COLO829 (cell line): ENCODE measurements around the gene ZNF525.
A peak's percentile ranks its signal among the peaks of the same experiment; 100 is the strongest.
"Not testable (repeated sequence)": the region's sequence is repeated elsewhere in the genome, so short reads cannot be mapped to it uniquely, and the experiment has no call there.

ENCODE experiments used
- DNase-seq: peaks from one replicate; pipeline ENCODE4 v3.0.0; 2012; ENCODE audit warnings: low spot score

Gene ZNF525

GRCh38 chr19:53365134-53365898 lies at the start of gene ZNF525:
ZNF525 (plus strand) TSS chr19:53365705; CDS start chr19:53372282, 6,577 bp downstream.
- peak; percentile 59 for DNase-seq

DNA sequence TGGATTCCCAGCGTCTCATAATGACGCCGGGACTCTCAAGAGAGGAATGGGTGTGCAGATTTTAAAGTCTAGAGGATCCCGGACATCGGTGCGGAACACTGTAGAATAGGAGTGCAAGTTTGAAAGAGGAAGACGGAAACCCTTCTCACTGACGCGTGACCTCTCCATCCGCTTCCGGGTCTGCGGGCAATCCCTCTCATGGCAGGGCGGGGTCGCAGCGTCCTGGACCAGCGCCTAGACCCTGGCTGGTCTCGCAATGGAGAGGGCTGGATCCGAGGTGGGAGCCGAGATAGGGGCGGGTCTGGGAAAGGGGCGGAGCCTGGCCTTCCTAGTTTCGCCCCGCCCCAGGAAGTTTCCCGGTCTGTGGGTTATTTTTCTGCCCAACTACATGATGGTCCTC lies 36.5 kb upstream of the ZNF525 start:
- DNase-seq, result peak; percentile 11

DNA sequence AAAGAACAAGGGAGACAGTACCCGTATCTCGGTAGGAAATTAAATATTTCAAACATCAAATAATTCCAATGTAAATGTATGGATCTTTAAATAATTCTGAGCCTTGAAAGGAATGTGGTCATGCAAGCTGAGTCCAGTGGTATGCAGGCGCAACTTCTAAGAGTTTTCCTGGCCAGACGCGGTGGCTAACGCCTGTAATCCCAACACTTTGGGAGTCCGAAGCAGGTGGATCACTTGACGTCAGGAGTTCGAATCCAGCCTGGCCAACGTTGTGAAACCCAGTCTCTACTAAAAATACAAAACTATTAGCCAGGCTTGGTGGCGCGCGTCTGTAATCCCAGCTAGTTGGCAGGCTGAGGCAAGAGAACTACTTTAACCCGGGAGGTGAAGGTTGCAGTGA lies 33.0 kb upstream of the ZNF525 start:
- DNase-seq, result no peak

DNA sequence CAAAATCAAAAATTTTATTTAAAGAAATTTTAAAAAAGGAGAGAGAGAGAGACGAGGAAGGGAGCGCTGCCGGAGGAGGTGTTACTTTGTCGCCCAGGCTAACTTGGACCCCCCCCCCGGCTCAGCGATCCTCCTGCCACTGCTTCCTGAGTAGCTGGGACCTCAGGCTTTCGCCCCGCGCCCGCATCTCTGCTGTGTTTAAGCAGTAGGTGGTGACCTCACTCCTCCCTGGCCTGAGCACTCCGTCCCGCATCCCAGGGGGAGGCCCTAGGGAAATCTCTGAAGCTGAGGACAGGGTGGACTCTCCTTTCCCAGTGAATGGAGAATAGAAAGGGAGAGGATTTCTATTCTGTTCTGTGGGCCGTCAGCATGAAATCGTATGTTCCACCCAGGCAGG lies 32.4 kb upstream of the ZNF525 start:
- DNase-seq, result no peak

DNA sequence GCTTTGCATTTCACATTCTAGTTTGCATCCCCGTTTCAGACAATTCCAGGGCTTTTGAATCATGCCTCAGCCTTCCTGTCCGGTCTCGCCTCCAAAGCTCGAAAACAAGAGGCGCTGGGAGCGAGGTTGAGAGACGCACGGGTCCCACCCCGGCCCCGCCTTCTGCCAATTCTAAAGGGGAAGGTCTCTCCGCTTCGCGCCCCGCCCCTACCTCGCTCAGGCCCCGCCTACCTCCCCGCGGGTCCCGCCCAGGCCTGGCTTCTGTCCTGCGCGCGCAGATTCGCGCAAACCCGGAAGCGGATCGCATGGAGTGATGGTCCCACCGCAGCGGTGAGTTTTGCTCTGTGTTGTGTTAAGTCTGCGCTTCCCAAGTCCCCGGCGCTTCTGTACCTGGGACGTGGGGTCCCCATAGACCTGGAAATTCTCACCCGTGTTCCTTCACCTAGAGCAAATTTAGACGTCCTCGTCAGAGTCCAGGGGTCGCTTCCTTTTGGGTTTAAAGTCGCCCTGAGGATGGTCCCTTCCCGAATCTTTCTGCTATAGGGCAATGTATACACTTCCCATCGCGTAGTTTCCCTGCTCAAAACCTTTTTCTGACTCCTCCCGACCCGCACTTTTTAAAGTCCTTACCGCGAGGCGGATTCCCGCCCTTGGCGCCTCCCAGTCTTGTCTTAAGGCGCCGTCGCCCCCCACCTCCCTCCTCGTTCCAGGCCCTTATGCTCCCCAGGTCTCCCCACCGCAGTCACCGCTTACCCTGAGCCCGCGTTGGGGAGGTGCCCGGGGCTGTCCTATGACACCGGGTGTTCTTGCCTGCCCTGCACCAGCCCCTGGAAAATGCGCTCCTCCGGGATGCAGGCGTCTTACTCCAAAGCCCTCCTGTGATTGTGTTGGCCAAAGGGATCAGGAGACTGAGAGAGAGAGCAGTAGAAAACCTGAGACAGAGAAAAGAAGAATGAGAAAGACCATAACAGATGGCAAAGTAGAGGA lies 31.7 kb upstream of the ZNF525 start, which contains the start of gene ZNF845:
ZNF845 (plus strand) TSS at position 287 of the 987 bp plus-strand sequence. CDS start 7,559 bp downstream, outside the sequence.
- DNase-seq, result peak; percentile 88

- DNase-seq, result not testable (repeated sequence)
Measured at GRCh38 chr19:53344403-53344802, 21.1 kb upstream of the ZNF525 start.

DNA sequence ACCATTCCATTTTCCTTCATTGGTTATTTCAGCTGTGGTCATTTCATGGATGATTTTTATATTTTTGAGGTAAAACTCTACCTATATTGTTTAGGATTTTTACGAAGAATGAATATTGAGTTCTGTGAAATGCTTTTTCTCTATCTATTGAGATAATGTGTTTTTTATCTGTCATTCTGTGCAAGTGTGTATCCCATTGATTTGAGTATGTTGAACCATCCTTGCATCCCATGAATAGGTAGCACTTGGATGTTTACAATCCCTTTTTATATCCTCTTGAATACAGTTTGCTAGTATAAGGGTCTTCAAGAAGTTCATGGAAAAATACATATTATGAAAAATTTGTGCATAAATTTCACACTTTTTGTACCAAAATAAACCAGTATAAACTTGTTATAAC lies 9.8 kb upstream of the ZNF525 start:
- DNase-seq, result no peak

DNA sequence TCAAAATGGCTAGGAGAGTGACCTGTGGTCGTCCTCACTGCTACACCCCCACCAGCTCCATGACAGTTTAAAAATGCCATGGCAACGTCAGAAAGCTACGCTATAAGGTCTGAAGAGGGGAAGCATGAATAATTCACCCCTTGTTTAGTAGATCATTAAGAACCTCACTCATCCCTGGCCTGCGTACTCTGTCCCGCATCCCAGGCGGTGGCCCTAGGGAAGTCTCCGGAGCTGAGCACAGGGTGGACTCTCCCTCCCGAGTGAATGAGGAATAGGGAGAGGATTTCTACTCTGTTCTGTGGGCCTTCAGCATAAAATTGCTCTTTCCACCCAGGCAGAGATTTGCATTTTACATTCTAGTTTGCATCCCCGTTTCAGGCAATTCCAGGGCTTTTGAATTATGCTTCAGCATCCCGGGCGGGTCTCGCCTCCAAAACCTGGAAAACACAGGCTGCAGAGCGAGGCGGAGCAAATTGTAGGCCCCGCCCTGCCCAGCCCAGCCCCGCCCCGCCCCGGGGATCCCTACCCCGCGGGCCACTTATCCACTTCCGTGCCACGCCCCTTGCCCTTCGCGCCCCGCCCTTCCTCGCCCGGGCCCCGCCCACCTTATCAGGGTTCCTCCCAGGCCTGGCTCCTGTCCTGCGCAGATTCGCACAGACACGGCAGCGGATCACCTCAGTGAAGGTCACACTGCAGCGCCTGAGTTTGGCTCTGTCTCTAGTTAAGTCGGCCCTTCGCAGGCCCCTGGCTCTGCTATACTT lies 7.5 kb upstream of the ZNF525 start:
- no peak for DNase-seq

GRCh38 chr19:53360056-53360455 lies 5.4 kb upstream of the ZNF525 start:
- DNase-seq, result not testable (repeated sequence)

GRCh38 chr19:53365899-53366493 lies 491 bp downstream of the ZNF525 start:
- no peak for DNase-seq

DNA sequence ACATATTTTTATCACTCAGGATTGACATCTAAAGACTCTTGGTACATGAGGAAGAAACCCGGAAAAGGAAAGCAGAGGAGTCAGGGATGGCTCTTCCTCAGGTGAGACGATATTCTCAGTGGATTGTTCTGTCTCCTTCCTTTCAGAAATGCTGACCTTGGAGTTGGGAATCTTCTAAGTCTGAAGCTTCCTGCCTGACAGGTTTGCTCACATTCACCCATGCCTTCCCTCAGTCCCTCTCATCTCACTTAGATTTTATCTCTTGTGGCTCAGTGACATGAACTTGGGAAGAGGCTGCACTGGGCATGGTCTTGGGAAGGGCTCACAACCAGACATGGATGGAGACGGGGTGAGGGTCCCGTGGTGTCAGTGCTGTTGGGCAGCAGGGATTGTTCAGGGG lies 6.7 kb downstream of the ZNF525 start:
- DNase-seq, result no peak

- no peak for DNase-seq
Measured at GRCh38 chr19:53374288-53374687, 8.8 kb downstream of the ZNF525 start.

- DNase-seq, result no peak
Measured at GRCh38 chr19:53374743-53375142, 9.2 kb downstream of the ZNF525 start.

DNA sequence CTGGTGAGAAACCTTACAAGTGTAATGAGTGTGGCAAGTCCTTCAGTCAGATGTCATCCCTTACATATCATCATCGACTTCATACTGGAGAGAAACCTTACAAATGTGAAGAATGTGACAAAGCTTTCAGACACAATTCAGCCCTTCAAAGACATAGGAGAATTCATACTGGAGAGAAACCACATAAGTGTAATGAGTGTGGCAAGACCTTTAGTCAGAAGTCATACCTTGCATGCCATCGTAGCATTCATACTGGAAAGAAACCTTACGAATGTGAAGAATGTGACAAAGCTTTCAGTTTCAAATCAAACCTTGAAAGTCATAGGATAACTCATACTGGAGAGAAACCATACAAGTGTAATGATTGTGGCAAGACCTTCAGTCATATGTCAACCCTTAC lies 15.9 kb downstream of the ZNF525 start:
- no peak for DNase-seq

GRCh38 chr19:53388168-53388567 lies 22.7 kb downstream of the ZNF525 start:
- no peak for DNase-seq

DNA sequence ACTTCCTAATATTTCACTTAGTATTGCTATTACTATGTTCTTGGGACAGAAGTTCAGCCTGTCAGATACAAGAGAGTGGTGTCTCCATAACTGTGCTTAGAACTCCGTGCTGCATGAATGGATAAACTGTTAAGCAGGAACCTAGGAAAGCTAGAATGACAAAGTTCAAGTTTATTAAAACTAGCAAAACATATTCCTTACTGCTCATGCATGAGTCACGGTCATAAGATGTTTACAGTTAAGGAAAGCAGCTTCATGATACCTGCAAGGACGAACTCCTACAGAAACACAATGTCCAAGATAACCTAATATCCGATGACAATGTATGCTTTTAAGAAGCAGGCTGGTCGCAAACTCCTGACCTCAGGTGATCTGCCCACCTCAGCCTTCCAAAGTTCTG lies 23.4 kb downstream of the ZNF525 start:
- no peak for DNase-seq

DNA sequence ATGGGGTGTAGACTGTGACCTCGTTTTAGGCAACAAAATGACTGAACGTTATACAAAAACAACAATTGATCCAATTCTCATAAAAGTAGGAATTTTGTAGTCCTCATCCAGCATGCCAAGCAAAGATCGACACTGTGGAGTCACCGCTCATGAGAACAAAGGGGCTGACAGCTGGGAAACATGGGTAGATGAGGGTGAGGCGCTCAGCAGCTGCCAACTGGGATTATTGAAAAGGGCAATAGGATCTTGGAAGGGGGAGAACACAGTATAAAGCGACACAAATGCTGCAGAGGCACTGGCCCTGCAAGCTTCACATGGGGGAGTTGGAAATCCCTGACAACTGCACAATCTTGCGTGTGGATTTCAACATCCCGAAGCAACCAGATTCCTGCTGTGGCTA lies 24.1 kb downstream of the ZNF525 start:
- DNase-seq, result no peak

- DNase-seq, result no peak
Measured at GRCh38 chr19:53389978-53390377, 24.5 kb downstream of the ZNF525 start.

GRCh38 chr19:53394522-53394973 lies 29.0 kb downstream of the ZNF525 start:
- DNase-seq, result no peak

DNA sequence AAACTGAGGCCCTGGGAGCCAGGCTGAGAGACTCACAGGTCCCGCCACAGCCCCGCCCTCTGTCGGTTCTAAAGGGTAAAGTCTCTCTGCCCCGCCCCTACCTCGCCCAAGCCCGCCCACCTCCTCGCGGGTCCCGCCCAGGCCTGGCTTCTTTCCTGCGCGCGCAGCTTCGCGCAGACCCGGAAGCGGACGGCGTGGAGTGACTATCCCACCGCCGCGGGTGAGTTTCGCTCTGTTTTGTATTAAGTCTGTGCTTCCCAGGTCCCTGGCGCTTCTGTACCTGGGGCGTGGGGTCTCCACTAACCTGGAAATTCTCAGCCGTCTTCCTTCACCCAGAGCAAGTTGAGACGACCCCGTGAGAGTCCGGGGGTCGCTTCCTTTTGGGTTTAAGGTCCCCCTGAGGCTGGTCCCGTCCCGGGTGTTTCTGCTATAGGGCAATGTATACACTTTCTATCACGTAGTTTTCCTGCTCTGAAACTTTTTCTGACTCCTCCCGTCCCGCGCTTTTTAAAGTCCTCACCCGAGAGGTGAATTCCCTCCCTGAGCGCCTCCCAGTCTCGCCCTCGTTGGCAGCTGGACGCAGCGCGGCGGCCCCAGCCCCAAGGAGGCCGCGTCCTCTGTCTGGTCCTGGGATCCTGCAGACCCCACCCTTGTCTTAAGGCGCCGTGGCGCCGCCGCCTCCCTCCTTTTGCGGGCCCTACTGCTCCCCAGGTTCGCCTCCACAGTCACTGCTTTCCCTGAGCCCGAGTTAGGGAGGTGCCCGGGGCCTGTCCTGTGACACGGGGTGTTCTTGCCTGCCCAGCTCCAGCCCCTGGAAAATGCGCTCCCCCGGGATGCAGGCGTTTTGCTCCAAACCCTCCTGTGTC lies 29.7 kb downstream of the ZNF525 start, which contains the start of gene ZNF765:
ZNF765 (plus strand) TSS at position 176 of the 866 bp plus-strand sequence. CDS start 2,867 bp downstream, outside the sequence.
- DNase-seq, result peak; percentile 73
